Breast epithelium (tissue), 4 donors: ENCODE data around the gene TBCE. TPM values are rescaled to one million over a fixed set of nuclear protein-coding genes. Genes with fewer than 3 reads are reported as not detected.

Source experiments
- DNase-seq, 2 donors: peaks; one replicate each; pipeline ENCODE4 v3.0.0-alpha.2; 2019; ENCODE audit warnings: low spot score in 2 of 2
- H3K27ac ChIP-seq, 2 donors: fragments of 200-600 bp; sonication (generic) in 1 of 2; one replicate each; pipeline ENCODE4 v1.5.1; 2016 to 2019; ENCODE audit warnings: mild to moderate bottlenecking in 1 of 2
- H3K27me3 ChIP-seq, 2 donors: fragments of 200-600 bp; sonication (generic) in 1 of 2; one replicate each; pipeline versions ENCODE4 v1.5.1 to v1.6.0; 2017 to 2019; ENCODE audit warnings: control low read depth in 1 of 2, mild to moderate bottlenecking in 1 of 2
- H3K36me3 ChIP-seq: fragments of 200-600 bp; one replicate; pipeline ENCODE4 v1.5.1; 2019
- H3K4me1 ChIP-seq, 2 donors: fragments of 200-600 bp; sonication (generic); one replicate each; pipeline ENCODE4 v1.5.1; 2016 to 2019; ENCODE audit warnings: control low read depth in 1 of 2
- H3K4me3 ChIP-seq, 3 donors: fragments of 200-600 bp; sonication (generic); 1 replicate in 2 of 3; 2 replicates in 1 of 3; pipeline ENCODE4 v1.5.1; 2016 to 2019; ENCODE audit warnings: mild to moderate bottlenecking in 3 of 3, moderate library complexity in 2 of 3
- H3K9me3 ChIP-seq, 2 donors: fragments of 200-600 bp; sonication (generic) in 1 of 2; one replicate each; pipeline ENCODE4 v1.5.1; 2016 to 2019; ENCODE audit warnings: control low read depth in 1 of 2
- CTCF ChIP-seq, 3 donors: fragments of 450-650 bp; IDR thresholded peaks; one replicate each; pipeline ENCODE4 v1.5.1; 2016 to 2017; ENCODE audit warnings: antibody characterized with exemption in 3 of 3, mild to moderate bottlenecking in 3 of 3, moderate library complexity in 3 of 3
- POLR2A ChIP-seq: fragments of 450-650 bp; IDR thresholded peaks from one replicate; pipeline ENCODE4 v1.6.1; 2016; ENCODE audit warnings: antibody characterized with exemption, mild to moderate bottlenecking, moderate library complexity
- POLR2AphosphoS5 ChIP-seq, 3 donors: sonication (generic); formaldehyde crosslinking; IDR thresholded peaks; one replicate each; pipeline ENCODE4 v1.6.1; 2017; ENCODE audit warnings: antibody characterized with exemption in 3 of 3
- intact Hi-C: fragments of 100-400 bp; cut with DNase I; formaldehyde crosslinking; loops from one replicate; pipeline ENCODE4 v1.15.1; 2023; ENCODE audit warnings: low total_unique reads
- total RNA-seq, 3 donors: library from RNA; depleted of rRNA; stranded (reverse); fragments of >200 nt; gene quantifications; one replicate each; pipeline ENCODE4 v1.1.0, GENCODE V29; 2016

Gene TBCE
- total RNA-seq, 3 donors from 2014 or later: 13.3 to 21.2 (median 19.7) TPM

GRCh38 chr1:235336903-235337302 is 30.3 kb upstream of the TBCE start:
- DNase-seq: no peak
- H3K36me3 ChIP-seq: peaks cover 1% of the 10 kb centered on the region
- no peaks in the 10 kb centered on the region for H3K27me3 ChIP-seq
- no peak overlapping the region for H3K4me3 ChIP-seq
- peaks cover 0 to 4% of the 10 kb centered on the region in 2 donors for H3K4me1 ChIP-seq
- no peak overlapping the region for H3K27ac ChIP-seq
- H3K9me3 ChIP-seq: no peaks in the 10 kb centered on the region
- TF ChIP-seq POLR2A: no peak
- TF ChIP-seq CTCF (IDR thresholded peaks at IDR 0.05): no peak
- TF ChIP-seq POLR2AphosphoS5 (IDR thresholded peaks at IDR 0.05): no peak
- intact Hi-C loops: no loop called here

- H3K27me3 ChIP-seq: no peaks in the 10 kb centered on the region
- no peaks in the 10 kb centered on the region for H3K4me1 ChIP-seq
- H3K36me3 ChIP-seq: peaks cover 6% of the 10 kb centered on the region
- no peak for TF ChIP-seq POLR2A
- no peak for TF ChIP-seq POLR2AphosphoS5 (IDR thresholded peaks at IDR 0.05)
- TF ChIP-seq CTCF (IDR thresholded peaks at IDR 0.05): no peak
- H3K9me3 ChIP-seq: no peaks in the 10 kb centered on the region
- DNase-seq: no peak
- intact Hi-C loops: no loop called here
- H3K27ac ChIP-seq: no peak overlapping the region
- H3K4me3 ChIP-seq: no peak overlapping the region
These were observed 27.5 kb upstream of the TBCE start for GRCh38 chr1:235339746-235340145.

GRCh38 chr1:235341334-235341733 is 25.9 kb upstream of the TBCE start:
- Histone ChIP-seq H3K27me3 (no peaks in the 10 kb centered on the region), H3K9me3 (no peaks in the 10 kb centered on the region), H3K27ac (no peak overlapping the region), H3K4me3 (no peak overlapping the region), H3K36me3 (peaks cover 6% of the 10 kb centered on the region), H3K4me1 (no peaks in the 10 kb centered on the region)
- intact Hi-C loops: no loop called here
- TF ChIP-seq CTCF (IDR thresholded peaks at IDR 0.05) (no peak), POLR2A (no peak), POLR2AphosphoS5 (IDR thresholded peaks at IDR 0.05) (no peak)
- no peak for DNase-seq

- Histone ChIP-seq H3K27me3 (no peaks in the 10 kb centered on the region), H3K4me3 (no peak overlapping the region), H3K4me1 (no peaks in the 10 kb centered on the region), H3K36me3 (peaks cover 6% of the 10 kb centered on the region), H3K9me3 (no peaks in the 10 kb centered on the region), H3K27ac (no peak overlapping the region)
- intact Hi-C loops: no loop called here
- no peak for TF ChIP-seq POLR2AphosphoS5 (IDR thresholded peaks at IDR 0.05)
- TF ChIP-seq POLR2A: no peak
- TF ChIP-seq CTCF (IDR thresholded peaks at IDR 0.05): no peak
- DNase-seq: no peak
These were observed 25.2 kb upstream of the TBCE start for GRCh38 chr1:235342039-235342438.

GRCh38 chr1:235342471-235342870 is 24.8 kb upstream of the TBCE start:
- Histone ChIP-seq H3K27ac (no peak overlapping the region), H3K27me3 (no peaks in the 10 kb centered on the region)

More at GRCh38 chr1:235342471-235342870, 24.8 kb upstream of the TBCE start:
- Histone ChIP-seq H3K9me3 (no peaks in the 10 kb centered on the region), H3K4me3 (no peak overlapping the region), H3K4me1 (no peaks in the 10 kb centered on the region), H3K36me3 (peaks cover 6% of the 10 kb centered on the region)
- no peak for DNase-seq
- intact Hi-C loops: no loop called here
- TF ChIP-seq POLR2AphosphoS5 (IDR thresholded peaks at IDR 0.05) (no peak), POLR2A (no peak), CTCF (IDR thresholded peaks at IDR 0.05) (no peak)
